Measurements from ENCODE around the gene GPR146. TPM values are rescaled to one million over a fixed set of nuclear protein-coding genes. Genes with fewer than 3 reads are reported as not detected.
A peak's percentile ranks its signal among the peaks of the same experiment; 100 is the strongest.

GPR146 gene
- polyA plus RNA-seq, 3 donors: 0.48 to 0.92 (median 0.48) TPM

- Histone ChIP-seq H3K36me3 (replicated peaks in 1 of 2; ENCODE audit: control insufficient read depth in 1 of 2, insufficient read depth in 2 of 2, low read length in 2 of 2) (peaks cover 0 to 3% of the 10 kb centered on the region in 2 donors), H4K20me1 (ENCODE audit: insufficient read depth, low read length) (no peaks in the 10 kb centered on the region), H3K4me2 (replicated peaks; ENCODE audit: extremely low read depth, low read length, poor library complexity, severe bottlenecking) (peak overlapping the region; percentile 72), H3K79me2 (ENCODE audit: insufficient read depth, low read length) (no peaks in the 10 kb centered on the region), H2AFZ (ENCODE audit: insufficient read depth, low read depth, low read length, poor library complexity, severe bottlenecking) (peak overlapping the region; percentile 69), H3K9ac (ENCODE audit: insufficient read depth, low read length, poor library complexity, severe bottlenecking) (peak overlapping the region; percentile 50), H3K27ac (ENCODE audit: low read depth in 1 of 2, low read length in 2 of 2) (peak overlapping the region; percentile 60 to 75), H3K4me1 (ENCODE audit: control insufficient read depth in 1 of 2, insufficient read depth in 2 of 2, low read length in 2 of 2) (peaks cover 57 to 64% of the 10 kb centered on the region in 2 donors), H3K4me3 (replicated peaks in 1 of 3; ENCODE audit: low read depth in 2 of 3, low read length in 3 of 3) (peak overlapping the region in 2 of 3 experiments; percentile 5 to 62), H3K9me3 (replicated peaks in 1 of 2; ENCODE audit: control insufficient read depth in 1 of 2, insufficient read depth in 1 of 2, low read length in 2 of 2) (no peaks in the 10 kb centered on the region), H3K27me3 (ENCODE audit: control insufficient read depth in 2 of 2, insufficient read depth in 2 of 2, low read length in 2 of 2) (no peaks in the 10 kb centered on the region)
- peaks cover 2 to 5% (median 4%) of the 10 kb centered on the region in 3 donors for H3K27me3 Mint-ChIP-seq (ENCODE audit: low read depth in 3 of 3)
- intact Hi-C loops (cut with micrococcal nuclease): no loop called here
- DNase-seq: peak; percentile 20 to 64 (median 23)
- no peaks in the 10 kb centered on the region for H3K9me3 Mint-ChIP-seq
- peaks cover 55% of the 10 kb centered on the region for H3K4me1 Mint-ChIP-seq
- 23% methylated on average over 12 of the region's 28 CpGs for WGBS (ENCODE audit: insufficient coverage)
- TF ChIP-seq CTCF (IDR thresholded peaks at IDR 0.05): no peak
- H3K36me3 Mint-ChIP-seq: peaks cover 4 to 9% of the 10 kb centered on the region in 2 donors
- peak overlapping the region; percentile 75 to 93 (median 85) for H3K27ac Mint-ChIP-seq
- peak overlapping the region; percentile 54 to 80 for H3K4me3 Mint-ChIP-seq
Measured at GRCh38 chr7:1090686-1091643, 46.6 kb downstream of the GPR146 start.

GRCh38 chr7:1091644-1092027, 47.3 kb downstream of the GPR146 start:
- peak overlapping the region in 3 of 7 donors; percentile 77 to 85 (median 78) for H3K27ac Mint-ChIP-seq

More at GRCh38 chr7:1091644-1092027, 47.3 kb downstream of the GPR146 start:
- Histone ChIP-seq H3K27me3 (ENCODE audit: control insufficient read depth in 2 of 2, insufficient read depth in 2 of 2, low read length in 2 of 2) (no peaks in the 10 kb centered on the region), H3K36me3 (replicated peaks in 1 of 2; ENCODE audit: control insufficient read depth in 1 of 2, insufficient read depth in 2 of 2, low read length in 2 of 2) (peaks cover 0 to 3% of the 10 kb centered on the region in 2 donors), H3K79me2 (ENCODE audit: insufficient read depth, low read length) (no peaks in the 10 kb centered on the region), H3K4me3 (replicated peaks in 1 of 3; ENCODE audit: low read depth in 2 of 3, low read length in 3 of 3) (peak overlapping the region in 1 of 3 experiments; percentile 62), H3K4me1 (ENCODE audit: control insufficient read depth in 1 of 2, insufficient read depth in 2 of 2, low read length in 2 of 2) (peaks cover 55 to 60% of the 10 kb centered on the region in 2 donors), H3K9me3 (replicated peaks in 1 of 2; ENCODE audit: control insufficient read depth in 1 of 2, insufficient read depth in 1 of 2, low read length in 2 of 2) (no peaks in the 10 kb centered on the region), H4K20me1 (ENCODE audit: insufficient read depth, low read length) (no peaks in the 10 kb centered on the region), H2AFZ (ENCODE audit: insufficient read depth, low read depth, low read length, poor library complexity, severe bottlenecking) (peak overlapping the region; percentile 69), H3K4me2 (replicated peaks; ENCODE audit: extremely low read depth, low read length, poor library complexity, severe bottlenecking) (peak overlapping the region; percentile 72), H3K27ac (ENCODE audit: low read depth in 1 of 2, low read length in 2 of 2) (peak overlapping the region; percentile 60 to 75), H3K9ac (ENCODE audit: insufficient read depth, low read length, poor library complexity, severe bottlenecking) (peak overlapping the region; percentile 50)
- H3K9me3 Mint-ChIP-seq: no peaks in the 10 kb centered on the region
- H3K27me3 Mint-ChIP-seq (ENCODE audit: low read depth in 3 of 3): peaks cover 2 to 5% (median 4%) of the 10 kb centered on the region in 3 donors
- 93% methylated on average over 16 of the region's 18 CpGs for WGBS (ENCODE audit: insufficient coverage)
- peaks cover 55% of the 10 kb centered on the region for H3K4me1 Mint-ChIP-seq
- no peak overlapping the region for H3K4me3 Mint-ChIP-seq
- no peak for DNase-seq
- TF ChIP-seq CTCF (IDR thresholded peaks at IDR 0.05): no peak
- intact Hi-C loops (cut with micrococcal nuclease): no loop called here
- peaks cover 4 to 9% of the 10 kb centered on the region in 2 donors for H3K36me3 Mint-ChIP-seq

Measured in CD14-positive monocyte (primary cell).